Calu3 (cell line): ENCODE measurements around the gene NAV2. TPM values are rescaled to one million over a fixed set of nuclear protein-coding genes. Genes with fewer than 3 reads are reported as not detected.

Experiments used
- BruUV-seq: library from RNA; stranded (reverse); fragments of 400-500 nt; replicated peaks from 2 replicates; lab custom pipeline; 2021; lab: Mats Ljungman, UMichigan
- CTCF ChIA-PET: fragments of 300-600 bp; sonication (Branson Sonifier 250); formaldehyde crosslinking; loops from one replicate; lab custom pipeline; 2022; ENCODE audit warnings: antibody characterized with exemption; lab: Charles Lee
- DNase-seq: peaks from one replicate; pipeline ENCODE4 v3.0.0; 2022
- H3K27ac Mint-ChIP-seq: one replicate; pipeline ENCODE4 v1.8.0; 2022; ENCODE audit warnings: mixed read lengths; ENCODE audit not compliant: unreplicated experiment
- H3K27me3 Mint-ChIP-seq: one replicate; pipeline ENCODE4 v1.8.0; 2022; ENCODE audit warnings: mixed read lengths; ENCODE audit not compliant: unreplicated experiment
- H3K36me3 Mint-ChIP-seq: one replicate; pipeline ENCODE4 v1.8.0; 2022; ENCODE audit warnings: mild to moderate bottlenecking, moderate library complexity, mixed read lengths; ENCODE audit not compliant: insufficient read depth, unreplicated experiment
- H3K4me1 Mint-ChIP-seq: one replicate; pipeline ENCODE4 v1.8.0; 2022; ENCODE audit warnings: mild to moderate bottlenecking, low read depth, mixed read lengths; ENCODE audit not compliant: unreplicated experiment
- H3K4me3 Mint-ChIP-seq: one replicate; pipeline ENCODE4 v1.8.0; 2022; ENCODE audit warnings: mild to moderate bottlenecking, low read depth, moderate library complexity, mixed read lengths; ENCODE audit not compliant: unreplicated experiment
- H3K9me3 Mint-ChIP-seq: one replicate; pipeline ENCODE4 v1.8.0; 2022; ENCODE audit warnings: low read depth, mixed read lengths; ENCODE audit not compliant: unreplicated experiment
- CTCF ChIP-seq: fragments of 200-600 bp; IDR thresholded peaks from one replicate; pipeline ENCODE4 v1.8.0; 2022; ENCODE audit warnings: antibody characterized with exemption; ENCODE audit not compliant: unreplicated experiment
- intact Hi-C: fragments of 100-400 bp; cut with micrococcal nuclease; formaldehyde crosslinking; loops from one replicate; pipeline ENCODE4 v1.10.0; 2022; ENCODE audit not compliant: unreplicated experiment
- total RNA-seq: library from RNA; stranded (reverse); gene quantifications from 2 replicates; pipeline ENCODE4 v1.2.3, GENCODE V29; 2022

The NAV2 gene
- total RNA-seq, 1 experiment from 2014 or later: 21.4 TPM

DNA sequence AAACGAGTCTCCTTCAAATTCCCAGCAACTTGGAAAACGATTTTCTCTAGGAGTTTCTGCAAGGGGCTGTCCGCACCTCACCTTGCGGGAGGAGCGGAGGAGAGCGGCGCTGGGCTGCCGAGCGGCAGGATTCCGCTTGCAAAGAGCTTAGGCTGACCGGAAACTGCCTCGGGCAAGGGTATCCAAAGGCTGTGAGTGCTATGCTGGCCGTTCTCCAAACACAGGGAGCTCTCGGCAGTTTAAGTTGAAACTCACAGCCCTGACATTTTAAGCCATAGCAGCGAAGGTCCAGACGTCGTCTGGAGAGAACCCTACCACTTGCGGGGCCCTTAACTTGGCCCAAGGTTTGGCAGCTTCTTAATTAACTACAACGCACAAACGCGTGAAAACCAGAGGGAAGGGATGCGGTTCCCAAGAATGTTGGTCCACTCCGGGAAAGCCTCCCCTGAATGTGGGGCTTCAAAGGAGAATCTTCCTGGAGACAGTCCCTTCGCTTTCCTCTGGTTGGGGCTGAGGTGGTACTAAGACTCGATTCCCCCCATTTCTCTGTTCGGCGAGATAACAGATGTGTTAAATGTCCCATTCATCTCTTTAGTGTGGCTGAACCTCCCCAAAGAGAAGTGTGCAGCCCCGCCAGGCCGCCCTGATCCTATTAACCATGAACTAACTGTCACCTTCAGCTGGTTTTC is 448.7 kb downstream of the NAV2 start:
- DNase-seq: no peak
- H3K4me3 Mint-ChIP-seq: no peak overlapping the region
- no peaks in the 10 kb centered on the region for H3K9me3 Mint-ChIP-seq
- BruUV-seq: no TSS peak
- intact Hi-C loops: no loop called here
- TF ChIP-seq CTCF: no peak
- peaks cover 99% of the 10 kb centered on the region for H3K27me3 Mint-ChIP-seq
- CTCF ChIA-PET: no interaction called here
- peaks cover 3% of the 10 kb centered on the region for H3K36me3 Mint-ChIP-seq
- peaks cover 11% of the 10 kb centered on the region for H3K4me1 Mint-ChIP-seq
- no peak overlapping the region for H3K27ac Mint-ChIP-seq

GRCh38 chr11:20161923-20162744 is 449.5 kb downstream of the NAV2 start:
- Mint-ChIP-seq H3K27me3 (peaks cover 99% of the 10 kb centered on the region), H3K27ac (no peak overlapping the region), H3K4me1 (peaks cover 8% of the 10 kb centered on the region), H3K9me3 (no peaks in the 10 kb centered on the region), H3K4me3 (no peak overlapping the region), H3K36me3 (no peaks in the 10 kb centered on the region)
- intact Hi-C loops: no loop called here
- CTCF ChIA-PET: no interaction called here
- TF ChIP-seq CTCF: no peak
- BruUV-seq: no TSS peak
- DNase-seq: no peak

- CTCF ChIA-PET: no interaction called here
- no peak overlapping the region for H3K27ac Mint-ChIP-seq
- H3K36me3 Mint-ChIP-seq: no peaks in the 10 kb centered on the region
- no peaks in the 10 kb centered on the region for H3K4me1 Mint-ChIP-seq
- DNase-seq: peak; percentile 17
- intact Hi-C loops: no loop called here
- no TSS peak for BruUV-seq
- H3K9me3 Mint-ChIP-seq: no peaks in the 10 kb centered on the region
- no peak for TF ChIP-seq CTCF
- H3K4me3 Mint-ChIP-seq: peak overlapping the region; percentile 45
- peaks cover 99% of the 10 kb centered on the region for H3K27me3 Mint-ChIP-seq
Observed at GRCh38 chr11:20162824-20163782, 450.5 kb downstream of the NAV2 start.

DNA sequence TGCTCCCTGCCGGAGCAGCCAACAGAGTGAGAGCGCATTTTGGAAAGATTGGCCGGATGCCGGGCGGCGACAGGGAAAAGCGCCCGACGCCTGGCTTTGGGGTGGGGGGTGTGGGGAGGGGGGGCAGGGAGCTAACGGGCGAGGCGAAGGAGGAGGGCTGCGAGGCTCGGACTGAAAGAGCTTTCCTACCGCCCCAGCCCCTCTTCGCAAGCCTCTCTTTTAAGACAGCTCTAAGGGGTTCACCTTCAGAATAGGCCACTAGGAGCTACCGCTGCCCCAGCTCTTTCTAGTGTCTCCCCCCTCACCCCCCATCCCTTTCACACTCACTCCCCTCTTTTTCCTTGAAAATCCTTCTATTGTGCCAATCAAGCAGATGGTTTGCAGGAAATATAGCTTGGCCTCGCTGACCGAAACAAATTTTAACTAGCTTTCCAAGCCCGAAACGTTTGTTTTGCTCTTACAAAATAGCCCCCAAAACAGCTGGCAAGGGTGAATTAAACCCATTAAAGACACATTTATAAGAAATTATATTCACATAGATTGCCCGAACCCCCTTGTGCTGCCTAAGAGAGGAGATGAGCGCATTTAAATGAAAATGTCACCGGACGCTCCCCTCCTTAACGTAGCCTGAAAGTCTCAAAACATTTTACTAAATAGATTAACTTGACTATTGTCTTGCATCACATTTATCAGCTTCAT is 451.3 kb downstream of the NAV2 start:
- no peak for TF ChIP-seq CTCF
- Mint-ChIP-seq H3K27ac (no peak overlapping the region), H3K4me1 (no peaks in the 10 kb centered on the region), H3K9me3 (no peaks in the 10 kb centered on the region), H3K27me3 (peaks cover 96% of the 10 kb centered on the region), H3K36me3 (no peaks in the 10 kb centered on the region), H3K4me3 (no peak overlapping the region)
- intact Hi-C loops: no loop called here
- no peak for DNase-seq
- no TSS peak for BruUV-seq
- CTCF ChIA-PET: no interaction called here
